Nucleus accumbens (tissue), 56 donors: Measurements from ENCODE around the gene MRPS22.
"Not testable (repeated sequence)": the region's sequence is repeated elsewhere in the genome, so short reads cannot be mapped to it uniquely, and the experiment has no call there.

ENCODE experiments used
- DNase-seq, 56 donors: peaks; one replicate each; lab custom pipeline; 2025; lab: John Stamatoyannopoulos, UW

The MRPS22 gene

DNA sequence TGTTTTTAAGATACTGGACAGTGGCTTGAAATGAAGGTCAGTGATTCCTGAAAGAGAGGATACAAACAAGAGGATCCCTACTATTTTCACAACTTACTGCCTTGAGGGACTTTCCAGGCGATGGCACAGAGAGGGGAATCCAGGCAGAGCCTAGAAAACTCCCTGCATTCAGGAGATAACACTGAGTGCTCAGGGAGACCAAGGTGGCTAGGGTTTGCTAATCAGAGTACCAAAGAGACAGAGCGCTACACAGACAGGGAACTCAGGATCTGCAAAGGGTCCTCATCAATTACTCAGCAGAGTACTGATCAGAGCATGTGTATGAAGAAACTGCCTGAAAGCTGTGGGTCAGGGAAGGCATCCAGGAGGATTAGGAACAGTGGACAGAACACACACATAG lies 11.7 kb upstream of the MRPS22 start:
- no peak for DNase-seq

- DNase-seq = not testable (repeated sequence)
Measured at GRCh38 chr3:139334675-139335074, 9.1 kb upstream of the MRPS22 start.

DNA sequence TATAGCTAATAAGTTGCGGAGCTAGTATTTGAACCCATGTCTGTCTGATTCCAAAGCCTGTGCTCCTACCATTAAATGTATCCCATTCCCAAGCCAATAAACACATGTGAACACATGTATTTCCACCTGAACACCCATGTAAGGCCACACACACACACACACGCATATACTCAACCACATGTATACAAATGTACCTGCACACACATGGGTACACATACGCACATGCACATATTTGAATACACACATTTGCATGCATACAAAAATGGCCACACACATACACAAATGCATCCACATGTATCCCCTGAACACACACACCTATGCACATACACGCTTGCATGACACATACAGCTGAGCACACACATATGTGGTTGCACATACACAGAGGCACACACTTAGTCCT lies 5.4 kb upstream of the MRPS22 start:
- no peak for DNase-seq

DNA sequence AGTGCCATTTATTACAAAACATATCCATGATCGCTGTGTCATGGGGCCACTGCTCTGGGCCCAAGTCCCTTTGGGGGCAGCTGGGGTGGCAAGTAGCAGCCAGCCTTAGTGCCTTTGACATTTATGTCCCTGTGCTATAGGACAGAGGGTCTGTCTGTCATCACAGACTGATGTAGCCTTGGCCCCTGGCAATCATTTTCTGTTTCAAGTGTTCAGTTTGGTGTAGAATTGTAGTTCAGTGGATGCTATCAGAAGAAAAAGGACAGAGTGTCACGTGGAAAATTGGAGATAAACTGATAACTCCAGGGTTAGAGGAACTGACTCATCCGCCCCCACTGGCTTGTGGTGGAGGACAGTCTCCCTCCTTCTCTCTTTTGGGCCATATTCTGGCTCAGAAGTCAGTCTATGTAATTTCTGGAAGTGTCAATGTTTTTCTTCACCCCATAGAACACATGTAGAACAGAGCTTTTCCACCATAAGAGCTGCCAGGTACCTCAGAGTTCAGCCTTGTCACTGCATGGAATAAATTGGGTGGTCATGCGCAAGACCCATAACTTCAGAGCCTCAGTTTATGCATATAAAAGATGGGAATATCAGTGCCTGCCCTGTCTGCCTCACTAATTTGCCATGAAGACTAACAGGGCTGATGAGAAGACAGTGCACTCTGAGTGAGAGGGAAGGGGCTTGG lies 4.5 kb upstream of the MRPS22 start:
- no peak for DNase-seq

- no peak for DNase-seq
Measured at GRCh38 chr3:139340784-139341183, 3.0 kb upstream of the MRPS22 start.

- no peak for DNase-seq
Measured at GRCh38 chr3:139342054-139342453, 1.8 kb upstream of the MRPS22 start.

GRCh38 chr3:139346771-139347170 lies 3.0 kb downstream of the MRPS22 start:
- no peak for DNase-seq

DNA sequence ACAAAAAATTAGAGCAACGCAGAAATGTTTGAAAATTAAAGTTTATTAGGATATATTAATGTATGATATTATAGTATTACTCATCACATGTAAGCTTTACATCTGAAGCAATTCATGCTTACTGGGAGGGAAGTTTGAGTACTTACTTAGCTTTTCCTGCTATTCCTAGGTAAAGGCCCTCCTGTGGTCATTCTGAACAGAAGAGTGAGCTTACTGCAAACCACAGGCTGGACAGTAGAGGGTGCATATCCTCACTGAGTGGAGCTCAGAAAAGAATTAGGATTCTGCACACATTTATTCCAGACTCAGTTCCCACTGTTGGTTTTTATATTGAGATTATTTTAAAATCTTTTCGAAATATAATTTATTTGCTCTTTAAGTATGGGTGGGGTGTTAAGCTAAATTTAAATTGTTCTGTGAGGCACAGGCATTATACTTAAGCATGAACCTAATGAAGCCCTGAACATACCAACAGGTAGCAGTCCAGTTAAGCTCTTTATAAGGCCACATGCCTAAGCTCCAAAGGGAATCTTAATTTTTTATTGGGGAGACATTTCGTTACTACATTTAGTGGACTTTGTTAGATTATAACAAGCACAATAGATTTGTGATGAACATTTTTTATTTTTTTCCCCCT lies 10.2 kb downstream of the MRPS22 start:
- peak in 6 of 56 donors; percentile 1 to 47 (median 8) for DNase-seq

- no peak for DNase-seq
Measured at GRCh38 chr3:139354661-139355060, 10.8 kb downstream of the MRPS22 start.

DNA sequence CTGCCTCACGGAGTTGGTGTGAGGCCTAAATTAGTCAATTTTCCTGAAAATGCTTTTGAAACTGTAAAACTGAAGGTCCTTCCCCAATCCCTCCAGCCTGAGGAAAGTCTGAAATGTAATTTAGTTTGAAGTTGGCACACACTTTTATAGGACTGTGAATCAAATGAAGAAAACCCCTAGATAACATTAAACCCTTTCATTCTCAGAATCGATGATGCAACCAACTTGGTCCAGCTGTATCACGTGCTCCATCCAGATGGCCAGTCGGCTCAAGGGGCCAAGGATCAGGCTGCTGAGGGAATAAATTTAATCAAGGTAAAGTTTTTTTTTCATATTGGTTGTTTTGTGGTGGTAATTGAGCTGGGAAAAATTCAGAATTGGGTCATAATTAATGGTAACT lies 11.7 kb downstream of the MRPS22 start:
- peak in 23 of 56 donors; percentile 1 to 47 (median 13) for DNase-seq

DNA sequence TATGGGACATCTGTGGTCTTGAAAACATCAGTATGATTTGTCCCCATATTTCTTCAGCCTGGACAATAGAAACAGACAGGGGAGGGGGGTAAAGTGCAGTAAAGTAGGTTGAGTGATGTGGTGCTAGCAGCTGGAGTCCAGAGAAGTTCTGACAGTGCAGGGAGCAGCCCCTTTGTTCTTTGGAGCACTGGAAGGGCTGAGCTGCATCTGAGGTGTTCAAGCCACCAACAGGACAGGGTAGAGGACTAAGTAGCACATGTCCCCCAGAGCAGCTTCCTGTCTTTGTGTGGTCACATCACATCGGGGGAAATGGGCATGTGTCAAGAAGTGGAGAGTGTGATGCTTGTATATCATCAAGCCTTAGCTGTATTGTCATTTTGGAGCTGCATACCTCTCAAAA lies 12.1 kb downstream of the MRPS22 start:
- DNase-seq = peak in 1 of 56 donors; percentile 8

- DNase-seq = no peak
Measured at GRCh38 chr3:139357899-139358298, 14.1 kb downstream of the MRPS22 start.

DNA sequence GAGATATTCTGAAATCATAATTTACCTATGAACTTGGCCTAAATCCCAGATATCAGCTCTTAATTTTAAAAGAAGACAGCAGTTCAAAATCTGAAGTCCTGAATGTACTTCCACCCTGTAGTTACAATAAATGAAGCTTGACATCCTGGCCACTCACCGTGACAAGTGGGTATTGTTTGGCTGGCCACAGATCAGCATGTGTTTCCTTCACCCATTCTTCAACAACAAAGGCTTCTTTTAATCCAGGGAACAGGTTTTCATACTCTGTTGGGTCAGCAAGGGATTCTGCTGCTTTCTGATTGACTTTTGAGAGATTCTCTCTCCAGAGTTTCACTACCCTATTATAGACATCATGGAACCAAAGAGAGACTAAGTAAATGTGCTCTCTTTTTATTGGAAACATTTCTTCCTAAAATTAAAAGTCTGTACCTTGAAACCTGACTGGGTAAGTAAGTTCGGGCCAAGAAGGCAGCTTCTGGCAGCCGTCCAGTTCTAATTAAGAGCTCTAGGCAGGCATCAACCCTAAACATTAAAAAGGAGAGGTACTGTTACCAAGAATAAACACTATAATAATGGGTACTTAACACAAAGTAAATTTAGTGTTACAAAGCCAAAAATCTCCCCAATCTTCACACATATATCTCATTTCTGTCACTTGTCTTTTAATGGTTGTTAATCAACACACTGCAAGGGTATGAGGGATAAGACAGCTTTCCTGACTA lies 15.2 kb downstream of the MRPS22 start:
- peak in 6 of 56 donors; percentile 2 to 22 (median 9) for DNase-seq

GRCh38 chr3:139361276-139361675 lies 17.5 kb downstream of the MRPS22 start:
- DNase-seq = no peak

GRCh38 chr3:139364549-139364948 lies 20.7 kb downstream of the MRPS22 start:
- no peak for DNase-seq

DNA sequence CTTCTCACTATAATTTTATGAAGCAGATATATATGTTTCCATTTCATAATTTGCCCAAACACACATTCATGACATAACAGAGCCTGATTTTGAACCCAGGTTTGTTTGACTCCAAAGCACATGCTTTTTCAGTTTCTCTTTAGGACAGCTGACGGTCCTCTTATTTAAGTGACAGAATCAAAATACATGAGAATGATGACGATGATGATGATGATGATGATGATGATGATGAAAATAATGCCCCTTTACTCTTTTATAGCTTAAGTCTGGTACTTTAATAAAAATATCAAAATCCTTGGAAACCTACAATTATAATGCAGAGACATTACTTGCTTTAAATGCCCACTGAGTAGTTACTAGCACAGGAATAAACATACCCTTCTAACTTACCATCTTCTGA lies 30.3 kb downstream of the MRPS22 start:
- no peak for DNase-seq

DNA sequence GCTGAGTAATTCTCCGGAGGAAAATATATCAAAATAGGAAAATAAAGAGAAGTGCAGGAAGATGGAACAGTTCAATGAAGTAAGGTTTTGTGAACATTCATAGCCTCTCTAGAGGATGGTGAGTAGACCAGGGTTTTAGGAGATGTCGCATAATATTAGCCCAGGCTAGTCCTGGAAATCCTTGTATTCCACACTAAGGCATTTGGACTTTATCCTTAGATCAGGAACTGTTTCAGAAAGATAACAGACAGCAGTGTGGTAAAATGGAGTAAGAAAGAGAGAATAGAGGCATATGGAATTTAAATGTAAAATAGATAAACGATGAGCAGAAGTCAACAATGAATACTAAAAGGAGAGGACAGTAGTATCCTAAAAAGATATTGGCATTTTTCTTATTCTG lies 33.6 kb downstream of the MRPS22 start:
- no peak for DNase-seq

DNA sequence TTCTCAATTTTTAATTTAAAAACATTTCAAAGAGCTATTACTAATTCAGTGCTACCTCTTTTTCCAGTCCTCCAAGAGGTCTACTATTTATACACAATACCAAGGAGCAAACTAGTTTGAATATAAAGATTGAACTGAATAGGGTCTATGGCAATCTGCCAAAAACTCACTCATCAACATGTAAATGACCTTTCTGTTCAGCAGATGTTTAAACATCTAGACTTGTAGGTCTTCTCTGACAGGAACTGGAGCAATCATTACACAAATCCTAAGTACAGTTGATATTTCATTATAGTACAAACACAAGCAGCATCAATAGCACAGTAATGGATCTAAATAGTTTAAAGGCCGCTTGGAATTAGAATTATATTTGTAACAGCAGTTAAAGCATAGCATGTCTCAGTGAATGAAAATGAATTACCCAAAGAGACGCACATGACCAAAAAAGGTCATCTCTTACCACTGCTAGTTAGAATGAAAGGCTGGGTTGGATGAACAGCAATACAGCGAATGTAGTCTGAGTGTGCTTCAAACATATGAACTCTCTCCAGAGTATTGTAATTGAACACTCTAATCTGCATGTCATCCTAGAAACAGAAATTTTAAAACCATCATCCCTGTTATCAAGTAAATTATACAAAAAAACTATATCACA lies 34.9 kb downstream of the MRPS22 start:
- DNase-seq = no peak

GRCh38 chr3:139380575-139380974 lies 36.8 kb downstream of the MRPS22 start:
- DNase-seq = no peak

DNA sequence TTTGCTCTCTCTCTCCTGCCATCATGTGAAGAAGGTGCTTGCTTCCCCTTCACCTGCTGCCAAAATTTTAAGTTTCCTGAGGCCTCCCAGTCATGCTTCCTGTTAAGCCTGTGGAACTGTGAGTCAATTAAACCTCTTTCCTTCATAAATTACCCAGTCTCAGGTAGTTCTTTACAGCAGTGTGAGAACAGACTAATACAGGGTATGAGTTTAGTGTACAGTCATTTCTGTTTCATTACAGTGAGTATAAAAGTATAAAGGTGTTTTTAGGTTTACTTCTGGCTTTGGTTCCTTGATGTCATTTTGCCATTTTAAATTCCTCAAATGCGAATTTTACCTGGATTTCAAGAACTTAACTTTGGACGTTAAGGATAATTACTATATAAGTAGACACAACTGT lies 38.5 kb downstream of the MRPS22 start:
- not testable (repeated sequence) for DNase-seq

DNA sequence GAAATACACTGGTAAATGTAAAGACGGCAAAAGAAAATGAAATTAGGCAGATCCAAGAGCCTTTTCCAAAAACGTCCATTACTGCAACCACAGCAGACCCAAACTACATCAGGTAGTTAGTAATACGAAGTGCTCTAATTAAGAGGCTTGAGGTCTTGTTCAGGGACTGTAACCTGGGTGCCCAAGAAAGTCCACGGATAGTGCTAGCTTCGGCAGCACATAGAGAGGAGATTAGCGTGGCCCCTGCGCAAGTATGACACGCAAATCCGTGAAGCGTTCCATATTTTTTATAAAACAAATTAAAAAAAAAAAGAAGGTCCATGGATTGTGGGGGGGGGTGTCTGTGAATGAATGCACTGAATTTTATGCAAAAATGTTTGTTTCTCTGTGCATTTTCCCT lies 44.3 kb downstream of the MRPS22 start:
- DNase-seq = no peak
